ENCODE data around the gene NRXN3. TPM values are rescaled to one million over a fixed set of nuclear protein-coding genes. Genes with fewer than 3 reads are reported as not detected.

NRXN3 gene
- total RNA-seq, 2 experiments from 2014 or later = not detected

- Histone ChIP-seq H3K79me2 (ENCODE audit: insufficient read depth, low read depth, low read length) (no peaks in the 10 kb centered on the region), H3K4me1 (ENCODE audit: insufficient read depth, low read length, poor library complexity, severe bottlenecking) (no peaks in the 10 kb centered on the region), H3K27ac (ENCODE audit: low read depth, low read length, poor library complexity, severe bottlenecking) (no peak overlapping the region), H4K20me1 (ENCODE audit: insufficient read depth, low read length) (no peaks in the 10 kb centered on the region), H3K9me2 (ENCODE audit: insufficient read depth, low read length) (no peaks in the 10 kb centered on the region), H3K9me3 (ENCODE audit: low read length) (no peaks in the 10 kb centered on the region), H2AFZ (ENCODE audit: low read length) (no peak overlapping the region), H3K4me3 (ENCODE audit: low read depth, low read length, poor library complexity, severe bottlenecking) (no peak overlapping the region), H3K4me2 (ENCODE audit: low read length) (no peak overlapping the region), H3K36me3 (ENCODE audit: insufficient read depth, low read length) (no peaks in the 10 kb centered on the region)
- DNase-seq (ENCODE audit: low spot score) = peak; percentile 44
- ChIA-PET CTCF (ENCODE audit: unreplicated experiment) (no interaction called here), POLR2A (no interaction called here)
- TF ChIP-seq EZH2phosphoT487 (IDR thresholded peaks at IDR 0.05; ENCODE audit: borderline replicate concordance, low read depth, low read length) = no peak
- TF ChIP-seq, protein P1, sequence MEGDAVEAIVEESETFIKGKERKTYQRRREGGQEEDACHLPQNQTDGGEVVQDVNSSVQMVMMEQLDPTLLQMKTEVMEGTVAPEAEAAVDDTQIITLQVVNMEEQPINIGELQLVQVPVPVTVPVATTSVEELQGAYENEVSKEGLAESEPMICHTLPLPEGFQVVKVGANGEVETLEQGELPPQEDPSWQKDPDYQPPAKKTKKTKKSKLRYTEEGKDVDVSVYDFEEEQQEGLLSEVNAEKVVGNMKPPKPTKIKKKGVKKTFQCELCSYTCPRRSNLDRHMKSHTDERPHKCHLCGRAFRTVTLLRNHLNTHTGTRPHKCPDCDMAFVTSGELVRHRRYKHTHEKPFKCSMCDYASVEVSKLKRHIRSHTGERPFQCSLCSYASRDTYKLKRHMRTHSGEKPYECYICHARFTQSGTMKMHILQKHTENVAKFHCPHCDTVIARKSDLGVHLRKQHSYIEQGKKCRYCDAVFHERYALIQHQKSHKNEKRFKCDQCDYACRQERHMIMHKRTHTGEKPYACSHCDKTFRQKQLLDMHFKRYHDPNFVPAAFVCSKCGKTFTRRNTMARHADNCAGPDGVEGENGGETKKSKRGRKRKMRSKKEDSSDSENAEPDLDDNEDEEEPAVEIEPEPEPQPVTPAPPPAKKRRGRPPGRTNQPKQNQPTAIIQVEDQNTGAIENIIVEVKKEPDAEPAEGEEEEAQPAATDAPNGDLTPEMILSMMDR (conservative IDR thresholded peaks at IDR 0.05; ENCODE audit: low read length) = peak; percentile 73
- no TSS peak for BruUV-seq (replicated peaks)
- intact Hi-C loops (cut with micrococcal nuclease; ENCODE audit: unreplicated experiment) = loop anchor here (10.0 kb wide), 1 partner anchor 467 kb away; no protein-coding TSS in a partner anchor
Measured at GRCh38 chr14:79011091-79011919, 841.1 kb downstream of the NRXN3 start.

DNA sequence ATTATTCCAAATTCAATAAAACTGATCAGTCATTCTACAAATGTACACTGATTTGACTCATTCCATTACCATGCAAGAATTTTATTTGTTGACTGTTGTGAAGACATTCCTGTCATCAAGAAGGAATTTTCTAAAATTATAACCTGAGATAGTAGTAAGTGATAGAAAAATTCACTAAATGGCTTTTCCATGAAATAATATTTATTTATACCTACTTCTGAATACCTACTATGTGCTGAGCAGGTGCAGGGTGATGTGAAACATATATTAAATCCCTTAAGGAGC is 841.7 kb downstream of the NRXN3 start:
- Histone ChIP-seq H3K4me3 (ENCODE audit: low read depth, low read length, poor library complexity, severe bottlenecking) (no peak overlapping the region), H3K4me1 (ENCODE audit: insufficient read depth, low read length, poor library complexity, severe bottlenecking) (no peaks in the 10 kb centered on the region), H3K4me2 (ENCODE audit: low read length) (no peak overlapping the region), H3K36me3 (ENCODE audit: insufficient read depth, low read length) (no peaks in the 10 kb centered on the region), H3K9me3 (ENCODE audit: low read length) (no peaks in the 10 kb centered on the region), H3K79me2 (ENCODE audit: insufficient read depth, low read depth, low read length) (no peaks in the 10 kb centered on the region), H2AFZ (ENCODE audit: low read length) (no peak overlapping the region), H3K27ac (ENCODE audit: low read depth, low read length, poor library complexity, severe bottlenecking) (no peak overlapping the region), H4K20me1 (ENCODE audit: insufficient read depth, low read length) (no peaks in the 10 kb centered on the region), H3K9me2 (ENCODE audit: insufficient read depth, low read length) (no peaks in the 10 kb centered on the region)
- intact Hi-C loops (cut with micrococcal nuclease; ENCODE audit: unreplicated experiment) = loop anchor here (10.0 kb wide), 1 partner anchor 467 kb away; no protein-coding TSS in a partner anchor
- ChIA-PET CTCF (ENCODE audit: unreplicated experiment) (no interaction called here), POLR2A (no interaction called here)
- no peak for DNase-seq (ENCODE audit: low spot score)
- no peak for TF ChIP-seq EZH2phosphoT487 (IDR thresholded peaks at IDR 0.05; ENCODE audit: borderline replicate concordance, low read depth, low read length)
- TF ChIP-seq, protein P1 (conservative IDR thresholded peaks at IDR 0.05; ENCODE audit: low read length) = no peak
- no TSS peak for BruUV-seq (replicated peaks)

DNA sequence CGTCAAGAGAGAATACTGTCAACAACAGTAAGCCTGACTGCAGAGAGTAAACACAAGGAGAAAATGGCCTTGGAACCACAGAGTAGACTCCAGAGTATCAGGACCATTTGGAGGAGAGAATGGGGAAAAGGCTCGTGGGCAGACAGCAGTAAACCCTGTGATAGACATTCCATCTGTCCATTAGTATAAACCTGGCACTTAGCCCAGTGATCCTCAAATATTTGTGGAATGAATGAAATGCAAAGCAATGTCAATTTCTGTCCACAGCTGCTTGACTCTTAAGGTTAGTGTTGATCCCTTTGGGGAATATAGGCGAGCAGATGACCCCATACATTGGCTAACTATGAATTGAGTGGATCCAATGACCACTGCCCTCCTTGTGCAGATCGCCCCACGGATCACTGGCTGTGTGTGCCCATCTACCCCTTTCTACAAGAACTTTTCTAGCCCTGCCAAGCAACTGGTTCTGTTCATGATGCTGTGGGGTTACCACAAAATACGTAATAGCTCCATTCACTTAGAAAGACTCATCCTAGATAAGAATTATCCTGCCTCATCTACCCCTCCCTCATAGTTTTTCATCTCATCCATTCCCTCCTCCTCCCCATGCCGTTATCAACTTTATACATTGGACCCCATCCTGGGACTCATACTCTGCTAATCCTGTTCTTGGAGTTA is 846.8 kb downstream of the NRXN3 start:
- POLR2A ChIA-PET = no interaction called here
- intact Hi-C loops (cut with micrococcal nuclease; ENCODE audit: unreplicated experiment) = loop anchor here (10.0 kb wide), 1 partner anchor 472 kb away; no protein-coding TSS in a partner anchor
- no TSS peak for BruUV-seq (replicated peaks)

More for the DNA sequence above, 846.8 kb downstream of the NRXN3 start:
- DNase-seq (ENCODE audit: low spot score) = no peak
- H3K79me2 ChIP-seq (ENCODE audit: insufficient read depth, low read depth, low read length) = no peaks in the 10 kb centered on the region
- no peaks in the 10 kb centered on the region for H4K20me1 ChIP-seq (ENCODE audit: insufficient read depth, low read length)
- no peak overlapping the region for H2AFZ ChIP-seq (ENCODE audit: low read length)
- H3K27ac ChIP-seq (ENCODE audit: low read depth, low read length, poor library complexity, severe bottlenecking) = no peak overlapping the region
- H3K36me3 ChIP-seq (ENCODE audit: insufficient read depth, low read length) = no peaks in the 10 kb centered on the region
- no peak overlapping the region for H3K4me2 ChIP-seq (ENCODE audit: low read length)
- H3K4me1 ChIP-seq (ENCODE audit: insufficient read depth, low read length, poor library complexity, severe bottlenecking) = no peaks in the 10 kb centered on the region
- no peaks in the 10 kb centered on the region for H3K9me2 ChIP-seq (ENCODE audit: insufficient read depth, low read length)
- TF ChIP-seq EZH2phosphoT487 (IDR thresholded peaks at IDR 0.05; ENCODE audit: borderline replicate concordance, low read depth, low read length) = no peak
- TF ChIP-seq, protein P1 (conservative IDR thresholded peaks at IDR 0.05; ENCODE audit: low read length) = no peak
- H3K9me3 ChIP-seq (ENCODE audit: low read length) = no peaks in the 10 kb centered on the region
- CTCF ChIA-PET (ENCODE audit: unreplicated experiment) = no interaction called here
- no peak overlapping the region for H3K4me3 ChIP-seq (ENCODE audit: low read depth, low read length, poor library complexity, severe bottlenecking)
